Pons (tissue), 1 donor: Measurements from ENCODE around the gene NGRN.

ENCODE experiments used
- DNase-seq: peaks from one replicate; pipeline ENCODE4 v3.0.0-alpha.2; 2016; ENCODE audit warnings: low spot score

Gene NGRN

DNA sequence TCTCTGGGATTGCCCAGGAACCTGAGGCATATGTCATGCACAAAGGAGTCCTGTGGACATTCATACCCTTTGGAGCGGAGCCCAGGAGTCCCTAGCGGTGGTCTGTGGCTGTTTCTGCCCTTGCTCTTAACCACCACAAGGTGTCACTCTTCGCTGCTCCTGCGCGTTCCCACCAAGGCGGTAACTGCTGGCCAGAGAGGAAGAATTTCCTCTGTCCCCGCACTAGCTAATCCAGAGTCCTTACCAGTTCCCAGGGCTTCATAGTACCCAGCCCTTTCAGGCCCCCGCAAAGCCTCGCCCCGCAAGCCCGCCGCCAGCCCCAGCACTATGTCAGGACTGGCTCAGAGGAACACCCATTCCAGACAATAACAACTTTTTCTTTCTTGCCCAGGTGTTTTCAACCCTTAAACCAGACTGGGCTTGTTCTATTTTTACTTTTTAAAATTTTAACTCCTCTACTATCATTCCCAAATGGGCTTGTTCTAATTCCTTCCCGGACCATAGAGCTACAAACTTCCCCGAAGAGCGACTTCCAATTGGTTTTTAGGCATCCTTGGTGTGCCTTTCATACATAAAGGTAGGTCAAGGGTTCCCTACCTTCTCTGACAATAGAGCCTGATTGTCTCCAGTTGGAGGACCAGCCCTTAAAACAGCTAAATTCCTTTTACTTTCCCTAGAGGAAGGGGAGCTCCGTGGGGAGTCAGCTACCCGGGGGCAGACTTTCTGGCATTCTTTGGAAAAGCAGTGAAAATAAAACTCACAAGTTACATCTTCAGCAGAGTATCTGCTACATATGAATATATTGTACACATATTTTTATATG, 54.8 kb downstream of the NGRN start:
- DNase-seq: peak; percentile 92

DNA sequence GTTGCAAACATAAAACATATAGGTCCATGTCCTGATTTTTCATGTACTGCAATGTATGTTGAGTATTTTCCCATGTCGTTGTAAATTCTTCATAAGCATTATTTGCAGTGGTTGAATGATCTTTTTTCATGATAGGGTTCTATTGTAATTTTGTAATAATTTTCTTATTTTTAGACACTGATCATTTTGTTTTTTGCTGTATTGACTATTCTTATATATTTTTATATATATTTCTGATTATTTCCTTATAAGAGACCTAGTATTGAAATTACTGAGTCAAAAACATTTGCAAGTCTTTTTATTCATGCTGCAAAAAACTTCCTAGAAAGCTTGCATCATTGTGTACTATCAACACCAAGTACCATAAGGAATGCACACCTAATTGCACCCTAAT, 55.4 kb downstream of the NGRN start:
- no peak for DNase-seq
